ENCODE data around the gene SLC9A9.

The SLC9A9 gene

GRCh38 chr3:143840636-143841035 lies 7.6 kb downstream of the SLC9A9 start:
- DNase-seq: no peak

GRCh38 chr3:143839980-143840379 lies 8.3 kb downstream of the SLC9A9 start:
- DNase-seq: no peak

GRCh38 chr3:143837076-143837475 lies 11.2 kb downstream of the SLC9A9 start:
- no peak for DNase-seq

- no peak for DNase-seq
Measured at GRCh38 chr3:143835312-143835711, 13.0 kb downstream of the SLC9A9 start.

- no peak for DNase-seq
Measured at GRCh38 chr3:143832433-143832832, 15.8 kb downstream of the SLC9A9 start.

GRCh38 chr3:143831994-143832393 lies 16.3 kb downstream of the SLC9A9 start:
- DNase-seq: no peak

GRCh38 chr3:143831208-143831607 lies 17.1 kb downstream of the SLC9A9 start:
- no peak for DNase-seq

GRCh38 chr3:143830786-143831185 lies 17.5 kb downstream of the SLC9A9 start:
- DNase-seq: no peak

GRCh38 chr3:143830063-143830462 lies 18.2 kb downstream of the SLC9A9 start:
- DNase-seq: no peak

GRCh38 chr3:143827425-143827824 lies 20.8 kb downstream of the SLC9A9 start:
- DNase-seq: no peak

- DNase-seq: peak; percentile 22
Measured at GRCh38 chr3:143826296-143826695, 22.0 kb downstream of the SLC9A9 start.

- no peak for DNase-seq
Measured at GRCh38 chr3:143825513-143825912, 22.8 kb downstream of the SLC9A9 start.

GRCh38 chr3:143824735-143825385 lies 23.4 kb downstream of the SLC9A9 start:
- no peak for DNase-seq

GRCh38 chr3:143822798-143823197 lies 25.5 kb downstream of the SLC9A9 start:
- no peak for DNase-seq

GRCh38 chr3:143822374-143822773 lies 25.9 kb downstream of the SLC9A9 start:
- DNase-seq: no peak

- DNase-seq: no peak
Measured at GRCh38 chr3:143821862-143822261, 26.4 kb downstream of the SLC9A9 start.

GRCh38 chr3:143820466-143821221 lies 27.6 kb downstream of the SLC9A9 start:
- no peak for DNase-seq

GRCh38 chr3:143819890-143820289 lies 28.4 kb downstream of the SLC9A9 start:
- no peak for DNase-seq

- DNase-seq: peak; percentile 12
Measured at GRCh38 chr3:143814443-143814889, 33.8 kb downstream of the SLC9A9 start.

GRCh38 chr3:143812481-143812880 lies 35.8 kb downstream of the SLC9A9 start:
- DNase-seq: no peak

GRCh38 chr3:143811602-143812001 lies 36.7 kb downstream of the SLC9A9 start:
- no peak for DNase-seq

- no peak for DNase-seq
Measured at GRCh38 chr3:143810953-143811265, 37.4 kb downstream of the SLC9A9 start.

- no peak for DNase-seq
Measured at GRCh38 chr3:143810166-143810952, 37.9 kb downstream of the SLC9A9 start.

GRCh38 chr3:143809121-143809621 lies 39.1 kb downstream of the SLC9A9 start:
- DNase-seq: no peak

Data from hematopoietic multipotent progenitor cell treated with erythropoietin and hydrocortisone succinate and interleukin-3 and kit ligand, for 6 days (in vitro differentiated cells).